HG03108 (cell line): ENCODE measurements around the gene ZNF148.

Experiments
- ATAC-seq: cut with Tn5 transposase; IDR thresholded peaks from one replicate; pipeline ENCODE4 v1.9.1; 2021; ENCODE audit warnings: moderate library complexity; ENCODE audit not compliant: unreplicated experiment

The ZNF148 gene

DNA sequence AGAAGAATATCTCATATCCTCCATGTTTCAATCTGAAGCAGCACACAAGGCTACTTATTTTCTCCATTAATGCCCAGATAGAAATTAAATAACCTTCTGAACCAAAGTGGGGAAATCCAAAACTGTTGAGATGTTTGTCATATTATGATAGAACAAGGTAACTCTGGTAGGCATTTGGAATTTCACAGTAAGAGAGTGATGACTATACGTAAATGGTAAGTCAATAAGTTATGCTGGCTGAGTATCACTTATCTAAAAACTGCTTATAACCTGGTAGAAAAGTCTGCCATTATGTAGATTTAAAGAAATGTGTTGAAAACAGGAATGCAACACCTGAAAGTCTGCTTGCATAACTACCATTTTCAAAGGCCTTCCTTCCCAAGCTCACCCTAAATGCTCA, 145.4 kb downstream of the ZNF148 start:
- no peak for ATAC-seq

DNA sequence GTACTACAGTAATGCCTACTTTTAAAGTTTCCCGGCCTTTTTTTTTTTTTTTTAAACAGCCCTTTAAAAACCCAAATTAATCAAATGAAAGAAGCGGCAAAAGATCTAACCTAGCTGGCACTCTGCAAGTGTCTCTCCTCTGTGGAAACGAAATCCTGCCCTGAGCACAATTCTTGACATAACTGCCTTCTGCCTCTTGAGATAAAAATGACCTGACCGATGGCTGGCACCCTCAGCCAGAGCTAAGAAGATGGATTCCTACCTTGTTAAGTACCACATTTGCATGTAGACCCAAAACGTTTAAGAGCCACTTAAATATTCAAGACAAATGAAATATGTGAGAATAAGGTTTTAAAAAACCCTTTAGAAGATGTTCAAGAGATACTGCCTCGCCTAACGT, 146.0 kb downstream of the ZNF148 start:
- ATAC-seq: no peak

DNA sequence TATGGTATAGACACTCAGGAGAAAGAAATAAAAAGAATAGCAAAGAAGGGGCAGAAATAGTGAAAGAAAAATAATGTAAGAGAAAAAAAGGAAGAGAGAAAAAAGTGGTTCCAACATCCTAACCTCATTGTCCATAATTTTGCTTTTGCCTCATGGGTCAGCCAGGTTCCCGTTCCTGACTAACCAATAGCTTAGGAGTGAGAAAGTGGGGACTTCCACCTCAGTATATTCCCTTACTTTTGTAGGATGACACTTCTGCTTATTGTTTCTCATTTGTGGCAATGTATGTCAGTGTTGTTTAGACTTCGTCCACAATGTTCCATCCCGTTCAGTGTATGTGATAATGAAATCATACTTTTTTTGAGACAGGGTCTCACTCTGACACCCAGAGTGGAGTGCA, 153.3 kb downstream of the ZNF148 start:
- no peak for ATAC-seq

DNA sequence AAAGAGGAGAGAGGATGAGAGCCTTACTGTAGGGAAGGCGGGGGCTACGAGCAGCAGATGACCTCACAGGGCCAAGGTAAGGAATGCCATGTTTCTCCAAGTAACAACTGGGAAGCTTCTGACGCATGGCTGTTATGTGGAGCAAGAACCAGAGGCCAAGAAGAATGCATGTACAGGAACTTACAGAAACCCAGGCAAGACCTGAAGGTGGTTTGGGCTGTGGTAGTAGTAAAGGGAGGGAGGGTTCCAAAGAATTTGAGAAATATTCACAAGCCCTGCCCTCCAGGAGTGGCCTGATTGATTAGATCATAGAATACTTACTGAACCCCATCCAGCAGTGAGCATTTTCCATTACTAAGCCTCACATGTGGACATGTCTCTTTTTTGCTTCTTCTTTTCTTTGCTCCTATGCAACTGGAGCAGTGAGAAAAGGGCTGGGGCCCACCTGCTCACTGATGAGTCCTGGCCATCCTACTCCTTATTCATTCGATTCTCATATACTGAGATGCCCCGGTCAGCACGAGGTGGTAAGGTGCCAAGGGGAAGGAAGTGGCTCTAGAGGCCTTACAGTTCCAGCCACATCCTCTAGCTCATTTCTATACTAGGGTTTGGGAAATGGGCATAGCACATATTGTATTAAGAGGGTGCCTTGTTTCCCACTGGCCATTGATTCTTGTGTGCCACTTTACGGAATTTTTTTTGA, 154.2 kb downstream of the ZNF148 start:
- no peak for ATAC-seq

DNA sequence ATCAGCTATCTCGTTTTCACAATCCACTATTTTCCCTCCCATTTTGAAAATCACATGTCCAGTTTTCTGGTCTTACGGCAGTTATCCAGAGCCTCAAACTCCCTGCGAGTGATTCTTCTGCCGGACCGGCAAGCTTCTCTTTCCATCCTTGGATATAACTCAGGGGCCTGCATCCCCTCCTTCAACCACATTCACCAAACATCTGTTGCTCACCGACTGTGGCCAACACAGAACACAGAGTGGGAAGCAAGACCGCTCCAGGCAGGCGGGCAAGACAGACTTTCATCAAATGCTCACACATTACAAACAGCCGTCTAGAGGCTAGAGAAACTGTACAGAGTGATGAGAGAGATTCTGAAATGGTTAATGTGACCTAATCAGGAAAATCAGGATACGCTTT, 154.9 kb downstream of the ZNF148 start:
- ATAC-seq: no peak

DNA sequence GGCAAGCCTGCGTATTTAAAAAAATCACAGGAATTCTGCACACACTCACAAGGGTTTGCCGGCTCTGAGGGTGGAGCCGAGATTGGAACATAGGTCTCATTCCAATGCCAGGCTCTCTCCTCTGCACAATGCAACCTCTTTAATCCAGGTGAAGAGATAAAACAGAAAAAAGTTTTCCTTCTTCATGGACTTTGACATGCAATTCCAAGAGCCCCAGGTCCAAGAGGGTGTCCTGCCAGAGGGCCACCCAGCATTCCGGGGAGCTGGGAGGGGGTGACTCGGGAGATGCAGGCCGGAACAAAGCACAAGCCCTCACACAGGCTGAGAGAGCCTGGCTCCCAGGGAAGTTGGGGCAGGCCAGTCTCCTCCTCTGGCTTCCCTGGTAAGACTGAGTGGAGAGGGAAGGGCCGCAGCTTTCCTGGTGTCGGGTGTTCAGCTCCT, 155.8 kb downstream of the ZNF148 start:
- no peak for ATAC-seq

DNA sequence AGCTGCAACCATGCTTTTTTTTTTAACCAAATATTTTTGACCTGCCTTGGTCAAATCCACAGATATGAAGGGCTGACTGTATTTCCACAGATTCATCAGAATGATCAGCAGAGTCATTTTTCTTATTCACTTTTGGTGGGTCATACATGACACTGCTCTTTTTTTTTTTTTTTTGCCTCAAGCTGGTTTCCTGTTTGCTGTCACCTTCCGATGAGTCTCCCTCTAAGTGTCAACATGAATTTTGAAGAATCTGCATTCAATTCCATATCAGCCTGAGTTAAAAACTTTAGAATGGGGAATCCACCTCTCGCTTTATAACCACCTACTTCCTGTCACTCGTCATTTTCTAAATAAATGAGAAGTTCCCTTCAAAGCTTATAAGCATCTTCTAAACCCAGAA, 160.4 kb downstream of the ZNF148 start:
- ATAC-seq: no peak

DNA sequence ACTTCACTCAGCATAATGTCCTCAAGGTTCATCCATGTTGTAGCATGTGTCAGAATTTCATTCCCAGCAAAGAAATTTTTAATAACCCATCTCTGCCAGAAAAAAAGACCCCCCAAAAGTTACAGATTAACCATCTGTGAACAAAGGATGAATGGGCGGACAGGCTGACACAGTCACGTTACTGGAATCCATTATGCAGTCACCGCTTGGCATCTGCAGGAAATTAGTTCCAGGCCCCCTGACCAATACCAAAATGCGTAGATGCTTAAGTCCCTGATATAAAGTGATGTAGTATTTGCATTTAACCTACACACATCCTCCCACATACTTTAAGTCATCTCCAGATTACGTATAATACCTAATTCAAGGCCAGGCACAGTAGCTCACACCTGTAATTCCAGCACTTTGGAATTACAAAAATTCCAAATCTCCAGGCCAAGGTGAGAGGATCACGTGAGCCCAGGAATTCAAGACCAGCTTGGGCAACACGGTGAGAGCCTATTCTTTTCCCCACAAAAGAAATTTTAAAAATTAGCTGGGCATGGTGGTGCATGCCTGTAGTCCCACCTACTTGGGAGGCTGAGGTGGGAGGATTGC, 161.1 kb downstream of the ZNF148 start:
- no peak for ATAC-seq

DNA sequence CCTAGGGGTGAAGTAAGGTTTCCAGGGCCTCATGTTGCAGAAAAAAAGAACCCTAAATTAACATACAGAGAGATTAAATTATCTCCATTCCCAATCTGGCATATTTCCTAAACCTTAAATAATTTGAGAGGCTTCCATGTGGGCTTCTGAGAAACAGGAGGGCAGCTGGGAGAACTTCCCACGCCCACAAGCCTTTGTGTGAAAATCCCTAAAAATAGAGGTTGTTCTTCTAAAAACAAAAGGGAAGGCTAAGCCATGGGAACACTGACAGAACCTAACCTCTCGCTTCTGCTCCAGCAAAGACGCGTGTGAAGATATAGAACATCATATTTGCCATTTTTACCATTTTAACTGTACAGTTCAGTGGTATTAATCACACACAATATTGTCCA, 161.8 kb downstream of the ZNF148 start:
- ATAC-seq: no peak

DNA sequence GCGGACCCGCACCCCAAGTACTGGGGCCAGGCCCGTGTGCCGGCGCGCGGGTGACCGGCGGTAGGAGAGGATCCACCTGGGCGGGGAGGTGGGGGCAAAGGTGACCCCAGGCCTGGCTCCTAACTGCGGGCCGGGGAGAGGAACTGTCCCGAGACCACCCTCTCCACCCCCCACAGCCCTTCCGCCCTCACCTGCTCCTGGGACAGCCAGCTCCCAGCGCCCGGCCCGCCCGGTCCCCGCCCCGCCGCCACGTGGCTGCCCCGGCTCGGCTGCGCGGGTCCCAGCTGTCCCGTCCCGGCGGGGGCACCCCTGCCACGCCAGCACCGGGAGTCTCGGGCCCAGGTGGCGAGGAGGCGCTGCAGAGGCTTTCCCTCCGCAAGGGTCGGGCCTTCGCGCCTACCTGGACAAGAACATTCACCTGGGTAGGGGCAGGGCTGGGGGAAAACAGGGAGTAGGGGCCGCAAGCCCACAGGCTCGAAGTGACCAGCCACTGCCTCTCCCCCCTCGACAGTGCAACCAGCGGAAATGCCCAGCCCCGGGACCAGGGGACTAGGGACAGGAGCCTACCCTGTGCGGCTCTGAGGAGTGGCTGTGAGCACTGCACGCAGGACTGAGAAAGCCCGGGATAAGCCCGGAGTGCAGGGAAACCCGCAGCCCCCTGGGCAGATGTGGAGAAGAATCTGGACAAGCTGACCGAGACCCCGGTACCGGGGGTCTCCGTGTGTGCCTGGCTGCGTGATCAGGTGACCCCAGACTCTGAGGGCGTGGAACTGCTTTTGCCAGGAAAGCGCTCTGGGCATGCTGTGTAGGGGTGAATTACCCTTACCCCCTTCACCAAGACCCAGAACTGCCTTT, 162.4 kb downstream of the ZNF148 start, which contains the start of gene SLC12A8:
Gene SLC12A8, minus strand, starts transcription at position 240 of the 855 bp plus-strand sequence. CDS start 1,399 bp downstream, outside the sequence.
- no peak for ATAC-seq

DNA sequence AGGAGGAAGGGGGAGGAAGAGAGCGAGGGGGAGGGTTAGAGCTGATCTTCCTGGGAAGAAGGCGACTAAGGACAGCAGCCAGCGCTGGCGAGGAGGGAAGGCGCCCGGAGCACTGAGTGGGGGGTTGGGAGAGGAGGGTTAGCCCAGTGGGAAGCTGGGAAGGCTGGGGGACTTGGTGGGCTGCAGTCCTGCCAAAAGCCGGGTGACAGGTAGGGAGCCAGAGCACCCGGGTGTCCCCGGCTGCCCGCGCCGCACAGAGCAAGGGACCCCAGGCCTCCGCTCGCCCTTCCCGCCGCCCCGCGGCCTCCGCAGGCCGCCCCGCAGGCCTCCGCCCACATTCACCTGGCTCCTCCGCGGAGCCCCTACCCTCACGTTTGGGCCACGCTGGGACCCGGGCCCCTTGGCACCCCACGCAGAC, 163.0 kb downstream of the ZNF148 start:
- no peak for ATAC-seq

DNA sequence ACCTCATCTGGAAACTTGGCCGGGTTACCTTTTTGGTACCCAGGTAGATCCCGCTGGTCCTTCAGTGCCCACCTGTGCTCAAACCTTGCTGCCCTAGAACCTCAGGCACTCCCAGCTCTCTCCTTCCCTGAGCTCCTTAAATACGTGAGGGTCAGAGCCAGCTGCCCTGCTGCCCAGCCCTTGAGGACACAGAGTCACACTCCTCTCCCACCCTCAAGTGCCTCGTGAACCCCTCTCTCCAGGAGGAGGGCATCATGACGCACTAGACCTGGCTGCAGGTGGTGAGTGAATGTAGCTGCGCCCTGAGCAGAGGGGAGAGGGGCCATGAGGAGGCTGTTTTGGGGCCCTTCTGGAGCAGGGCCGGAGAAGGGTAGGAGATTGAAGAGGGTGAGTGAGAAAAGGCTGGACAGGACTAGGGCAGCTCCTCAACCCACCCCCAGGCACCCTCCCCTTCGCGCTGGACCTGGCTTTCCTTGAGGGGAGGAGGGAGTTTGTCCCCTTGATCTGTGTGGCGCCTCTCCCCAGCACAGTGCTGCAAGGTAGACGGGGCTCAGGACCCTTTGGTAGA, 163.5 kb downstream of the ZNF148 start:
- ATAC-seq: no peak

DNA sequence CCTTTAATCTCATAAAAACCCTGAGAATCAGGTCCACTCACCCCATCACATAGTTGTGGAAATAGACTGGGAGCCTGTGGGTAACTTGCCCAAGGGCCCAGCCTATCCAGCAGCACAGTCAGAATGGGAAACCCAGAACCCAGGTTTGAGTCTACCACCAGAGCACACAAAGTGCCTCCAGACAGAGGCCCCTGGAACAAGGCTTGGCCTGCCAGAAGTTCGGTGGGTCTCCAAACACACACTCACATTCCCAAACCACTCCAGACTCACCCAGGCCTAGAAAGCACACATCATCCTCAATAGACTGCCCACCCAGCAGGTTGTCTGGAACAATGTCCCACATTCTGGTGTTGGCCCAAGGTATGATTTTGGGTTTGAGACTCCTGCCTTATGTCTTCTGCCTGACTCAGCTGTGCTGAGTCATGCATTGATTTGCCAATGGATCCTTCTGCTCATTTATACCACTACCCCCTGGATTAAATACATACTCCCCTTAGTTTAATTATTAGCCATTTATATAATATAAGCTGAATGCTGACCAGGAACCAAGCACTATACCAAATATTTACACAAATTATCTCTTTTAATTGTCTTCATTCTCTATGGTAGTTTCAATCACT, 167.1 kb downstream of the ZNF148 start:
- no peak for ATAC-seq

DNA sequence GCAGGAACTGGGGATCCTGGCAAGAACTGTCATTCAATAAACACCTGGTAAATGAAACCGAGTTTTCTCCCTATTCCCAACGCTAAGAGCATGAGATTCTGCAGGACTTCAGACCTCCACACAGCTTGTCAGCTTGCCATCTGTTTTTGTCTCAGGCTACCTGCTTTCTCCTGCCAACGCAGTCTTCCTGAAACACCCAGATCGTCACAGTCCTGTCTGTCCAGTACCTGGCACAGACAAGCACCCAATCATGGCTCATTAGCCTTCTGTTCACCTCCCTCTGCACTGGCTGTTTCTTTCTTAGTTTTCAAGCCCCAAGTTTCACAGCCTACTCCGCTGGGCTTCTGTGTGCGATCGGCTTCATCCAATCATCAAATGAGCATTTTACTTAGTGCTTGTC, 167.6 kb downstream of the ZNF148 start:
- ATAC-seq: no peak

DNA sequence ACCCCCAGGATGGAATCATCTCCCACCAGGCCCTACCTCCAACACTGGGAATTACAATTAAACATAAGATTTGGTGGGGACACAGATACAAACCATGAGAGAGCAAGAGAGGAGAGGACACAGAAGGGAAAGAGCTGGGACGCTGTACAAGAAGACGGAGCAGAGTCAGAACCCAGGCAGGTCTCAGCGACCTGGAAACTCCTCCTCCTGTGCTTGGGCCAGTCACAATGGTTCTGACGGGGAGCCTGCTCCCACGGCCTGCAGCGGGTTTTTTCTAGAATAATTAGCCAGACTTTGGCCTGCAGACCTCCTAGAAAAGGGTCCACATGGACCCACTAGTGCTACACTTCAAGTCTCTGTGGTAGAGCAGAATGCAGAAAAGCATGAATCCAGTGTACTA, 168.2 kb downstream of the ZNF148 start:
- no peak for ATAC-seq

DNA sequence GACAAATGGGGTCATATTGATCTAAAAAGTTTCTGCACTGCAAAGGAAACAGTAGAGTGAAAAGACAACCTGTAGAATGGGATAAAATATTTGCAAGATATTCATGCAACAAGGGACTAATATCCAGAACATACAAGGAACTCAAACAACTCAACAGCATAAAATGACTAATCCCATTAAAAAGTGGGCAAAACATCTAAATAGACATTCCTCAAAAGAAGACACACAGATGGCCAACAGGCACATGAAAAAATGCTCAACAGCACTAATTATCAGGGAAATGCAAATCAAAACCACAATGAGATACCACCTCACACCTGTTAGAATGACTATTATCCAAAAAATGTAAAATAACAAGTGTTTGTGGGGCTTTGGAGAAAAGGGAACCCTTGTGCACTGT, 171.4 kb downstream of the ZNF148 start:
- ATAC-seq: no peak

DNA sequence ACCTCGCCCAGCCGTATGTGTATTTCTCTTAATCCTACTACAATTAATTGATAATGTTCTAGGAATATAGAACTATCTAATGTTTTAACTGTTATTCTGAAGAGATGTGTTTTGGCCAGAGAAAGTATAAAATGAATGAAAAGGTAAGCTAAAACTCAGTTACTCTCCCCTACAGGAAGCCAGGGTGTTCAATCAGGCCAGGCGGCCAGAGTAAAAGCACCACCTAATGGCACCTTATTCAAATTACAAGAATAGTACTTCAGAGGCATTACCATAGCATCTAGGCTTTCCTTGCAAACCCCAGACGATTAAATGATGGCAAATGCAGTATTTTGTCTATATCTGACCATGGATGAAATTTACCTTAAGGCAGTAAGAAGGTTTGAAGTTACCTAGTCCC, 172.9 kb downstream of the ZNF148 start:
- no peak for ATAC-seq

DNA sequence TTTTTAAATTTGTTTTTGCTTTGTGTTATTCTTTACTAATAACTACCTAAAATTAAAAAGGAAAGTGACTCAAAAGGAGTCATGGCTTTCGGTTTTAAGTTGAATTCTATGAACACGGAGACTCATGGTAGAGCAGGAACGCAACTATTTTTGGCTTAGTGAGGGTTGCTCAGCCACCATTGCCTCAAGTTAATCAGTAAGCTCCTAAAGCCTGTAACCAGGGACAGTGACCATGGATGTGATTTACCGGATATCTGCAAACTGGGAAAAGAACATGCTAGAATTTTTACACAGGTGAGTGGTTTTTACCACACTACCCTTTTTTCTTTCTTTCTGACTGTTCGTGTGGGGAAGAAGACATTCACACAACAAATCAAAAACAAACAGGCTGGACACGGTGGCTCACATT, 174.4 kb downstream of the ZNF148 start:
- ATAC-seq: peak; percentile 72

DNA sequence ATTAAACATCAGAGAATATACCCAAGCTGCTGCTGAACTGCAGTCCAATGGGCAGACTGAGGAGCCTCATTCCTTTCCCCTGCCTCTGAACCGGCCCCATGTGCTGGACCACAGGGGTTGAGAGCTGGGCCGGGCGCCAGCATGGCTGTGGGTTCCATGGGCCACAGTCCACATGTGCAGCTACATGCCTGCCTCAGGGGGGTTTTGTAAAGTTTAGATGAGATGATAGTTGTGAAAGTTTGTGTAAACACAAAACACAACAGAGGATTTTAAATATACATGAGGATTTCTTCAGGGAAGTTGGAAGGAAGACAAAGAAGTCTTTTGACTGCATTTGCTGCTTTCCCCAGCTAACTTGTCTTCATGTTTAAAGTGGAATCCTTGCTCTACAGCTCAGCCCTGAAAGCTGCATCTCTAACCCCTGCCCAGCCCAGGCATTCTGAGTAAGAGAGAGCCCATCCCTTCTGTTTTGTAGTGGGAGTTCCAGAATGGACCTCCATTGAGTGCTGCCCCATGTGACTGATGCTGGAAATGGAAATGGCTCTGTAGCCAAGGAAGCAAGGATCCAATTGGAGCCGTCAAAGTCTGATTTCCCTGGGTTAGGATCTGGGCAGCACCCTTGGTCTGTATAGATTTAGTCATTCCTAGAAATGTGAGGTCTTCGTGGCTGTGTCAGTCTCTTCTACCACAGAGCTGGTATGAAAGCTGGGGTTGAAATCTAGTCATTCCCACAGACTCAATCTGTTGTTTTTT, 180.1 kb downstream of the ZNF148 start:
- no peak for ATAC-seq
